GM10248 (cell line): ENCODE measurements around the gene DNM3.
"Not testable (repeated sequence)": the region's sequence is repeated elsewhere in the genome, so short reads cannot be mapped to it uniquely, and the experiment has no call there.

Experiments used
- CTCF ChIA-PET: fragments of 300-600 bp; sonication (Branson Sonifier 250); formaldehyde crosslinking; extraction: SDS; loops from one replicate; lab custom pipeline; 2021; ENCODE audit warnings: antibody characterized with exemption; lab: Yijun Ruan, JAX
- POLR2A ChIA-PET: fragments of 350-650 bp; sonication (Branson Sonifier 250); formaldehyde crosslinking; extraction: SDS; loops from one replicate; lab custom pipeline; 2020; ENCODE audit warnings: antibody characterized with exemption; lab: Yijun Ruan, JAX
- DNase-seq: peaks from one replicate; pipeline ENCODE4 v3.0.0; 2012; ENCODE audit errors: extremely low spot score
- TF ChIP-seq, protein P1 (sequence below): IDR thresholded peaks from 2 replicates; pipeline ENCODE4 v1.5.1; 2012; ENCODE audit warnings: mild to moderate bottlenecking, low read depth; ENCODE audit errors: extremely low read depth, missing control alignments, control extremely low read depth

Gene DNM3

DNA sequence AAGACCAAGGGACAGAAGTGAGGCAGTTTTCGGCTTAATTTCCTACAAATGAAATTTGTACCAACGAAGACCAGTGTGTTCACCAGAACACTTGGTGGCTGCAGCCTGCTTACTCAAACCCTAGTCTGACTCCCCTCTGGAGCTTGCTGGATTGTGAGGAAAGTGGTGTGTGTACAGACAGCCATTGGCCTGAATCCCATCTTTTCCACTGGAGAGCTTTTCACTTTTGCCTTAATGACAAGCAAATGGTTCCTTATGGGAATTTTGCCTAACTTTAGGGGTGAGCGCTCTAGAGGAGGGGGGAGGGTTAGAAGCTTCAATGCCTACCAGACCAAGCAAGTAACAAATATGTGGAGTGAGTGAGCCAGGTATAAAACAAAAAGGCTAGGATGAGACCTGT, 42.5 kb upstream of the DNM3 start:
- POLR2A ChIA-PET = interaction anchor here (0.6 kb wide), 1 partner anchor 147 kb away, joined by 3 read pairs; no protein-coding TSS in a partner anchor
- TF ChIP-seq, protein P1, sequence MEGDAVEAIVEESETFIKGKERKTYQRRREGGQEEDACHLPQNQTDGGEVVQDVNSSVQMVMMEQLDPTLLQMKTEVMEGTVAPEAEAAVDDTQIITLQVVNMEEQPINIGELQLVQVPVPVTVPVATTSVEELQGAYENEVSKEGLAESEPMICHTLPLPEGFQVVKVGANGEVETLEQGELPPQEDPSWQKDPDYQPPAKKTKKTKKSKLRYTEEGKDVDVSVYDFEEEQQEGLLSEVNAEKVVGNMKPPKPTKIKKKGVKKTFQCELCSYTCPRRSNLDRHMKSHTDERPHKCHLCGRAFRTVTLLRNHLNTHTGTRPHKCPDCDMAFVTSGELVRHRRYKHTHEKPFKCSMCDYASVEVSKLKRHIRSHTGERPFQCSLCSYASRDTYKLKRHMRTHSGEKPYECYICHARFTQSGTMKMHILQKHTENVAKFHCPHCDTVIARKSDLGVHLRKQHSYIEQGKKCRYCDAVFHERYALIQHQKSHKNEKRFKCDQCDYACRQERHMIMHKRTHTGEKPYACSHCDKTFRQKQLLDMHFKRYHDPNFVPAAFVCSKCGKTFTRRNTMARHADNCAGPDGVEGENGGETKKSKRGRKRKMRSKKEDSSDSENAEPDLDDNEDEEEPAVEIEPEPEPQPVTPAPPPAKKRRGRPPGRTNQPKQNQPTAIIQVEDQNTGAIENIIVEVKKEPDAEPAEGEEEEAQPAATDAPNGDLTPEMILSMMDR = no peak
- CTCF ChIA-PET = interaction anchor here (3.7 to 9.1 kb wide), 3 partner anchors 11 to 186 kb away, joined by 28 to 171 read pairs (median 43); no protein-coding TSS in a partner anchor
- no peak for DNase-seq

DNA sequence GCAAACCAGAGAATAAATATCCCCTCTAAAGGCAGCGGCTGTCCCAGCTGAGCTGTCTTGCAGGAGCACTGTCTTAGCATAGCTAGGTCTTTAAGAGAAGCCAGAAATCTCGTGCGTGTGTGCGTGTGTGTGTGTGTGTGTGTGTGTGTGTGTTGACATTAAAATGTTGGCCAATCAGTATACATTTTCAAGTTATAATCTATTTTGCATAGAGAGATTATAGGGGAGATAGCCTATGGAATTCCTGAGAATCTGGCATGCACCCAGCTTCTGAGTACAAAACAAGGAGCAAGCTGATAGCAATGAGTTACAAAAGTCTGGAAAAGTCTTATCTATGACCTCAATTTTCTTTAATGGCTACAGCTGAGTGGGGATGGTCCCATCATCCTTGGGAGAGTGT, 42.1 kb upstream of the DNM3 start:
- DNase-seq = no peak
- ChIA-PET POLR2A (interaction anchor here (0.6 kb wide), 1 partner anchor 148 kb away, joined by 3 read pairs; no protein-coding TSS in a partner anchor), CTCF (interaction anchor here (3.7 to 9.1 kb wide), 3 partner anchors 11 to 186 kb away, joined by 28 to 171 read pairs (median 43); no protein-coding TSS in a partner anchor)
- TF ChIP-seq, protein P1 = no peak

DNA sequence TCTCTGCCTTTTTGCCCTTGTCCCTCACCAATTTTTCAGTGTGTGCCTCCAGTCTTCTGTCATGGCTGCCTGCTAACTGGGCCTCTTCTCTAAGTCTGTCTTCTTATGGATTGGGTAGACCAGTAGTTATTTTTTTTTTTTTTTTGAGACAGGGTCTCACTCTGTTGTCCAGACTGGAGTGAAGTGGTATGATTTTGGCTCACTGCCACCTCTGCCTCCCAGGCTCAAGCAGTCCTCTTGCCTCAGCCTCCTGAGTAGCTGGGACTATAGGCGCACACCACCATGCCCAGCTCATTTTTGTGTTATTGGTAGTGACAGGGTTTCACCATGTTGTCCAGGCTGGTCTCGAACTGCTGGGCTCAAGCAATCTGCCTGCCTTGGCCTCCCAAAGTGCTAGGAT, 41.6 kb upstream of the DNM3 start:
- CTCF ChIA-PET = interaction anchor here (1.5 to 9.1 kb wide), 5 partner anchors 11 to 203 kb away, joined by 5 to 171 read pairs (median 28); no protein-coding TSS in a partner anchor
- POLR2A ChIA-PET, DNase-seq: not testable (repeated sequence)

DNA sequence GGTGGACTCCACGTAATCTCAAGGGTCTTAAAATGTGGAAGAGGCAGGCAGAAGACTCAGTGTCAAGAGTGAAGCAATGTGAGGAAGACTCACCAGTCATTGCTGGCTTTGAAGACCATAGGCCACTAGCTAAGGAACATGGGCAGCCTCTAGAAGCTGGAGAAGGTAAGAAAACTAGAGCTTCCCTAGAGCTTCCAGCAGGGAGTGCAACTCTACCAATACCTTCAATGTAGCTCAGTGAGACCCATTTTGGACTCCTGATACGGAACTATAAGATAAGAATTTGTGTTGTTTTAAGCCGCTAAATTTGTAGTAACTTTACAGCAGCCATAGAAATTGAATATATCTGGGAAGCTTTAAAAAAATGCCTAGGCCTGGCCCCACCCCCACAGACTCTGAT, 41.0 kb upstream of the DNM3 start:
- CTCF ChIA-PET = interaction anchor here (0.8 to 9.1 kb wide), 22 partner anchors 10 to 644 kb away, joined by 3 to 171 read pairs (median 5); partner anchors contain the start of genes DNM3 and METTL13
- TF ChIP-seq, protein P1 = no peak
- POLR2A ChIA-PET = no interaction called here
- DNase-seq = no peak

DNA sequence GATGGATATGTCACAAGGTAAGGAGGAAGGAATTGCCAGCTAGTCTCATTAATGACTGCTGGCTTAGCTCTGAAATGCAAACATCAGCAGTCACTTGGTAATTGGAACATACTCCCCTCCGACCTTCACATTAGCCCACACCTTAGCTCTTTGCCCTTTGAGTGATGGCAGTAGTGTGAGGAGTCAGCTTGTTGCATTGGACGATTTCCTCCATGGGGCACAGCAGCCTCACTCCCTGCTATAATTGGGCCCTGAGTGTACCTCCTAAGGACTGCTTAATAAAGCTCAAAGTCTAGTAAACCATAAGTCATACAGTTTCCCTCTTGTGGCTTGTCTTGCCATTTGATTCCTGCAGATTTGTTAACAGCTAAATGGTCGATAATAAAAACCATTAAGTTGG, 40.4 kb upstream of the DNM3 start:
- CTCF ChIA-PET = interaction anchor here (0.8 to 9.1 kb wide), 24 partner anchors 9 to 732 kb away, joined by 3 to 171 read pairs (median 5); partner anchors contain the start of genes DNM3 and METTL13
- POLR2A ChIA-PET = no interaction called here
- TF ChIP-seq, protein P1 = no peak
- DNase-seq = no peak

DNA sequence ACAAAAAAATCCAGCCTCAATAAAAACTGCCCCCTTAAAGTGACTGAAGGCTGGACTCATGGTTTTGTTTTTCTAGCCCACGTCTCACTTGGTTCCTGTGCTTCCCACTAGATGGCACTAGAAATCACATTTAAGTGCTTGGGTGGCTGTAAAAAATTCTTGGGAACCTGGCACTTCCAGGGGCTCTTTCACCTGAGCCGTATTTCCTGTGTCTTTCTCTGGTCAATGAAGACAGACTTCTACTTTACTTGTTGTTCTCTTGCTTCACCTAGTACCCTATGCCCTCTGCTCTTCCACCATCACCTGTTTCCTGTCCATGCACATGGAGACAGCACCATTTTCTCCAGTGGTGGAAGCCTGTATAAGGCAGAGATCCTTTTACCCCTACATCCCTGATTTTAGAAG, 39.8 kb upstream of the DNM3 start:
- ChIA-PET POLR2A (no interaction called here), CTCF (interaction anchor here (0.7 to 9.1 kb wide), 28 partner anchors 9 to 731 kb away, joined by 3 to 171 read pairs (median 5); partner anchors contain the start of gene DNM3)
- peak; percentile 48 for DNase-seq
- TF ChIP-seq, protein P1 = peak; percentile 80

DNA sequence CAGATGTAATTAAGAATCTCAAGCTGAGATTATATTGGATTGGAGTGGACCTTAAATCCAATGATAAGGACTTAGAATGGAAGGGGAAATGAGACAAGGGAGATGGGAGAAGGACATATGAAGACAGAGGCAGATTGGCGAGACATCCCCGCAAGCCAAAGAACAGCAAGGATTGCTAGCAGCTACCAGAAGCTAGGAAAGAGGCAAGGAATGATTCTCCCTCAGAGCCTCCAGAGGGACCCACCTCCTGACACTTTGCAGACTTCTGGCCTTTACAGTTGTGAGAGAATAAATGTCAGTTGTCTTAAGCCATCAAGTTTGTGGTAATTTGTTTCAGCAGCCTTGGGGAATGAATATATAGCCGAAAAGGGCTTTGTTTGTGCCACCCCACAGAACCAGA, 39.1 kb upstream of the DNM3 start:
- TF ChIP-seq, protein P1 = no peak
- no peak for DNase-seq
- CTCF ChIA-PET = interaction anchor here (0.7 to 9.1 kb wide), 20 partner anchors 8 to 730 kb away, joined by 3 to 171 read pairs (median 6); partner anchors contain the start of gene DNM3
- POLR2A ChIA-PET = no interaction called here
